Hematopoietic multipotent progenitor cell treated with erythropoietin and hydrocortisone succinate and interleukin-3 and kit ligand, for 17 days (in vitro differentiated cells): Measurements from ENCODE around the gene RALA.
A peak's percentile ranks its signal among the peaks of the same experiment; 100 is the strongest.

Experiments
- DNase-seq: peaks from one replicate; pipeline ENCODE4 v3.0.0-alpha.2; 2015; ENCODE audit warnings: low spot score

RALA gene

DNA sequence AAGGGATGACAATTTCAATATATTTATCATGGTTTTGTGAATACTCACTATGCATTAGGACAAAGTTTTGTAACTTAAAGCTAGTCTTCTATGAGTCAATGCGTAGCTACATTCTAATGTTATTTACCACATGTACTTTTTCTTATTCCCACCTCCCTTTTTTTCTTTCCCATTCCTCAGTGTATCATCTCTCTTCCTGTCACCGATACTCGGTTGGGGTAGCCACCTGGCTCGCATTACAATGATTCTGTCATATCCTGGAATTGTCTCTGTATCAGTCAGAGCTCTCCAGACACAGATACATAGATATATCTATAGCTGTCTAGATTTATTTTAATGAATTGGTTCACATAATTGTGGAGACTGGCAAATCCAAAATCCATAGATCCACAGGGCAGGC is 9.8 kb upstream of the RALA start:
- no peak for DNase-seq

DNA sequence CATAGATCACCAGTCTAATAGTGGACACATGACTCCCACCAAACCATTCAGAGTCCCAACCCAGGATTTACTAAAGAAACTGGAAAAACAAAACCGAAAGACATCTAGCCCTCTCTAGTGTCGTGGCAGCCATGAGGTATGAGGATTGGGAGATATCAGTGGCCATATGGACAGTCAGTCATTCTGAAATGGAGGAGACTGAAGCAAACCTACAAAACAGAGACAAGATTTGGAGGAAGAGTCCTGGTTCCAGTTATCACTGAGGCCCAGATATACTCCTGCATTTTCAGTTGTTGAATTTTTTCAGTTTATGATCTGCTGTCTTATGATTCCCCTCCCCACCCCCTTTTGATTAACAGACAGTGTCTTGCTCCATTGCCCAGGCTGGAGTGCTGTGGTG is 9.1 kb upstream of the RALA start:
- DNase-seq = no peak

DNA sequence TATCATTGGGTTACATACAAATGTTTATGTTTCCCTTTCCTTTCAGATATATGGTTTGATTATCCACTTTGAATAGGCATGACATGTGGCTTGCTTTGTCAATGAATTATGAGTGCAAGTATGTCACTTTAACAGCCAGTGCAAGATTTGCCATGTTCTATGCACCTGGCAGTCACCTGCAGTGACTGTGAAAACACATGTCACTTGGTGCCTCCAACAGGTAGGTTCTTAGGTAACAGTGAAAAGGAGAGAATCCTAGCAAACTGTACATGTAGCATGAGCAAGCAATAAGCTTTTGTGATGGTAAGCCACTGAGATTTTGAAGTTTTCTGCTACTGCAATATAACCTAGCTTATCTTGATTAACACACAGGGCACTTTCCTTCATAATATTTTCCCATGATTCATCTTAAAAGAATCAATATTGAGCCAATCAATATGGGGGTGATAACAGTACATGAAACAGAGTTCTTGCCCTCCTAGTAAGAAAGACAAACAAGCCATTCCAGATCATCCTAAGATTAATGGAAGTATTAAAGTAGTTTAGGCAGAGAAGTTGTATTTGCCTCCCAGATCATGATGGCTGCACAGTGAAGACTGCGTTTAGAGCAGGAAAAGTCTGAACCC is 7.9 kb upstream of the RALA start:
- no peak for DNase-seq

DNA sequence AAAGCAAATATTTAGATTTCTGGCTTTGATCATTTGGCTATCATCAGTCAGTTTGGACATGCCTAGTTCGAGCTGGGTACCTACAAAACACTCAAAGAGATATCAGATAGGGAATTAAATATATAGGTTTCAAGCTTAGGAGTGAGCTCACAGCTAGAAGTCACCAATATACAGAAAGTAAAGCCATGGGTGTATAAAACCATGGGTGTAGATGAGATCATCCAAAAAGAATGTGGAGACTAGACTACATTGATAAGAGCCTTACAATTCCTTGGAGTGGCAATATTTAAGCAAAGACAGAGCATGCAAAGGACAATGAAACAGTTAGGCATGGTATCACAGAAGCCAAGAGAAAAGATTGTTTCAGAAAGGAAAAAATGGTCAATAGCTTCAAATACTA is 7.2 kb upstream of the RALA start:
- no peak for DNase-seq

DNA sequence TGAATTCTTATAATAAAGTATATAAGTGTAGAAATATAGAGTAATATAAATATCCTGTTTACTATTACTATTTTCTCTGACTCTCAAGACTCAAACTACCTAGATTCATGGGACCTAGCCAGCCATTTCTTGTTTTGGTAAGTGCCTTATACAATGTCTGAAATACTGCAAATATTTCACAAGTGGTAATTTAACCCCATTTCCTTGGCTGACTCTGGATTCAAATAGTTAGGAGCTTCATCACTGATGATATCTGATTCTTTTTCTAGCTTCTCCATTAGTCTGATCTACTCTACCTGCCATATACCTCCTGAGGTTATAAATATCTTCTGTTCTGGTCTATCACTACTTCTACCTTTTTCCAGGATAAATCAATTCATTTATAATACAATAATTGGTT is 6.4 kb upstream of the RALA start:
- DNase-seq = no peak

DNA sequence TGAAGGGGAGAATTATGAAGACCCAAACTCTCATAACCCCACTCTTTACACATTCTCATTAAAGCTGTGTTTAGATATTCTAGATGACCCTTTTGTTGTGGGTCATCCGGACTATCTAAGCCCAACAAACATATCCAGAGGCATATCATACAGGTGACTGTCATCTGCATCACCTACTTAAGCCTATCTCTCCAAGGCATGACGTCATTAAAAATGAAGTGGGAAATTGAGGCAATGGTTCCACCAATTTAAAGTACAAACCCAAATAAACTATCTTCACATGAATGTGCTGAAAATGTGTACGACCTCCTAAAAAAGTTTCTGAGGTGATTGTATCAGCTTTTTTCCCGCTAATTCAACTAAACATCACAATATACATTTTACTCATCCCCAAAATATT is 4.5 kb upstream of the RALA start:
- no peak for DNase-seq

DNA sequence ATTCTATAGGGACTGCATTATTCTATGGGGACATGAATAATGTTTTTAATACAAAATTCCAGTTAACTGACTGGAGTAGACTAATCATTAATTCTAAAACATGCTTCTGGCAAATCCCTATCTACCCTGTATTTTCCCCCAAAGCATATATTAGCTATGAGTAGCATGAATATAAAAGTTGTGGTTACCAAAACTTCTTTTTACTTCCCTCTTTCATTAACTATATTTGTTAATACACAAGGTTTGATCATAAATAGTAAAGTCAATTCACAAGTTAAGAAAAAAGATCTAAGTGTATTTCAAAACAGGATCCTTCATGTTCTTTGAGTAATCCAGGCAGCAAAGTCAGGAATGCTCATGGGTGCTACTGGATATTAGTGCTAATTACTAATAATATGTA is 2.9 kb upstream of the RALA start:
- DNase-seq = no peak

DNA sequence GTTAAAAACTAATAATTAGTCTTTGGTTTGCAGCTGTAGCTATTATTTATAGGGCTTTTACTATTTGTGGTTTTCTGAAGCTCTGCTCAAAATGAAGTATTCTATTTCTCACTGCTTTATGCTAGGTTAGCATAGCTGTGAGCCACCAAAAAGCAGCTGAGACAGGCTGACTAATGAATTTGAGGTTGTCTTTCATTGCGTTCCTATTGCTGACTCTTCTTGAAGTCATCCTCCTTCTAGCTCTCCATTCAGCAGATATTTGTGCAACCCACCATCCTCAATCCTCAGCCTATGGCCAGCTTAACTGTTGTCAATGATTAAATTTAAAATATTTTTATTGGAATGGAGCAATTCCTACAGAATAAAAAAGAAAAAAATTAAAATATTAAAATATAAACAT is 2.1 kb upstream of the RALA start:
- no peak for DNase-seq

DNA sequence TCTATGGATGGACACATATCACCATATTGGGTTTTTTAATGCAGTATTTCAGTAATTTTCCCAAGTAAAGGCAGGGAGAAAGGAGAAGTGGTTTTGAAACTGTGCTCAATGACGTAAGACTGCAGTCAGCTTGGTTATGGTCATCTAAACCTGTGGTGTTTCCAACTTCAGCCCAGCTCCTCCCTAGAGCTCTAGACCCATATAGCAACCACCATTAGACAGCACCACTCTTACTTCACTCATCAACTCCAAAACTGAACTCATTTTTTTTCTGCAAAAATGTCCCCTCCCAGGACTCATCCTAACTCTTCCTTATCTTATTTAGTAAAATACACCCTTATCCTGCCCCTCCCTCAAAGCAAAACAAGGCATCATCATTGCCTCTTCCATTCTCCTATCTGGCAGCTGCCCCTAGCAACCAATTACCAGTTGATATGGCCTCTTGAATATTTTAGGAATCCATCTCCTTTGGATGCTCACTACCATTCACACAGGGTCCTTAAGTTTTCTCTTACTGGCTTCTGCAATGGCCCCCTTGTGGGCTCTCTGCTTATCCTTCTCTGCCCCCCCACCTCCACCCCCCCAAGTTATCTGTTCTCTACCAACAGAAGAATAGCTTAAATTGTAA is 1.5 kb upstream of the RALA start:
- no peak for DNase-seq

DNA sequence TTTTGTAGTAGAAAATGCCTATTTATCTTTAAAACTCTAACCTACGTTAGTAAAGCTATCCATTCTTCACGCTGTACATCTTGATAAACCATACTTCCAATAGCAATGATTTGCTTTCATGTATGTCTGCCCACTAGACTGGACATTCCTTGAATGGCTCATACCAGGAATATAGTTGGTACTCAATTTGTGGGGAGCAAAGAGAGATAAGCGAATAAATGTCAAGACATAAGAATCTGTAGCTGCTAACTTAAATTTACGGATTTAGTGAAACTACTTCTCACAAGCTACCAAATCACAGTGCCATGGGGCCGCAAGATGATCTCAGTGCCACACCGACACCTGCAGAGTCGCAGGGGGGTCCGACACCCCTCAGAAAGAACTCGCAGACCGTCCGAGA is 763 bp upstream of the RALA start:
- no peak for DNase-seq

DNA sequence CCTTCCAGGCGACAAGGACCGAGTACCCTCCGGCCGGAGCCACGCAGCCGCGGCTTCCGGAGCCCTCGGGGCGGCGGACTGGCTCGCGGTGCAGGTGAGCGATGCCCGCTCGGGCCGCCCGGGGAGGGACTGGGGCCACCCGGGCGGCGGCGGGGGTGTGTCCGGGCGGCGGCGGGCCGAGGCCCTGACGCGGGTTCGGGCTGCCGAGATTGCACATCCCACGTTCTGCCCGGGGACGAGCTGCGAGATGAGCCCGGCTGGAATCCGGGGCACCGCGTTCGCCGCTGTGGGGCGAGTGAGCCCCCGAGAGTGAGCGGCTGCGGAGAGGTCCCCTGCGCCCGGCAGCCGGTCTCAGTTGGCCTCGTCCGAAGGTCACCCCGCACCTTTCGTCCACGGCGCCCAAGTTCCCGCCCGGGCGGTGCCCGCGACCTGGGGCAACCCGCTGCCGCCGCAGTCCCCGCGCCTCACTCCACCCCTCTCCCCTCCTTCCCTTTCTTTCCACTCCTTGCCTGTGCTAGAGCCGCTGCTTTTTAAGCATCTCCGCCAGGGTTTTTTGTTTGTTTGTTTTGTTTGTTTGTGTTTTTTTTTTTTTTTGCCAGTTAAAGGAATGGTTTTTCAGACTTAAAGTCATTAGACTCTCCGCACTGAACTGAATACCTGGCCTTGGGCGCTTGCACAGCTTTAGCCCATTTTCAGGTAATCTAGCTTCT is 515 bp downstream of the RALA start:
- no peak for DNase-seq

DNA sequence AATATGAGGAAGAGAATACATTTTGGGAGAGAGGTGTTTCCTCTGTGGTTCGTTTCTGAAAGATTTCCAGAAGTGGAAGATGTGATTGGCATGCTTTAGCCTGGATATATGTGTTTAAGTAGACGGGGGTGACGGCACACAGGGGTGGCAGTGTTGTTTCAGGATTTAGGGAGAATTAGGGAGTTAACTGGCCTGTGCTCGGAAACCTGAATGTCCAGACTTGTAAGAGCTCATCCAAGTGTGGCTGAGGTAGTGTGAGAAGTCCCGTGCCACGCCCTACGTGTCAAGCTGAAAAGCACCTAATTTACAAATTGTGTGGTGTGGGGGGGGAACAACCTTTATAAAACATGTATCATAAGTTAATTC is 1.1 kb downstream of the RALA start:
- DNase-seq = peak; percentile 11

DNA sequence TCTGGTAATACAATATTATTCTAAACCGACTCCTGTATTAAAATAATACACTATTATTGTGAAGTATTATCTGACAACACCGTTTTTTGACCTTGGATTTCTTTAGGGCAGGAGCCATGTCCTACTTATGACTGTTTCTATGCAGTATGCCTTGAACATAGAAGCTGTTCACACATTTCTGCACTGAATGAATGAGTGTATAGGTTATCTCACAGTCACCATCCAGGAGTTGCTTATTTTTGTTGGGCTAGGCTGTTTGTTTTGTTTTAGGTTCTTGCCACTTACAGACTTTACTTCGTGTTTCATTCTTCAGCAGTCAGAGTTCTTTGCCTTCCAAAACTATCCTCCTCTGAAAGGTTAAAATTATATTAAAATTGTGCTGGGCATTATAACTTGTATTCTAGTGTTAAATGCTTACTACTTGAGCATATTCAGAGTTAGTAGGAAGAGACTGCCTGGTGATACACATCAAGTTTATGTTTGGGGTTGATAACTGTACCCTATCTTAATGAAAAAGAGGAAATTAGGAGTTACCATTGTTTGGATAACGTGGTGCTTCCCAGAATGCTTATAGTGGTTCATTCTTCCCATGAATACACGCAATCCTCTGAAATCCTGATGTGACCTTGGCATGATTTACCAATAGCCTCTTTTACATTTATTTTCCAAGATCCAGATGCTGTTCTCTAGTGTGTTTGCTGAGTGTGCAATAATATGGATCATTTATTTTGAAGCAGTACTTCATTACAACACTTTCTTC is 1.7 kb downstream of the RALA start:
- DNase-seq = no peak

DNA sequence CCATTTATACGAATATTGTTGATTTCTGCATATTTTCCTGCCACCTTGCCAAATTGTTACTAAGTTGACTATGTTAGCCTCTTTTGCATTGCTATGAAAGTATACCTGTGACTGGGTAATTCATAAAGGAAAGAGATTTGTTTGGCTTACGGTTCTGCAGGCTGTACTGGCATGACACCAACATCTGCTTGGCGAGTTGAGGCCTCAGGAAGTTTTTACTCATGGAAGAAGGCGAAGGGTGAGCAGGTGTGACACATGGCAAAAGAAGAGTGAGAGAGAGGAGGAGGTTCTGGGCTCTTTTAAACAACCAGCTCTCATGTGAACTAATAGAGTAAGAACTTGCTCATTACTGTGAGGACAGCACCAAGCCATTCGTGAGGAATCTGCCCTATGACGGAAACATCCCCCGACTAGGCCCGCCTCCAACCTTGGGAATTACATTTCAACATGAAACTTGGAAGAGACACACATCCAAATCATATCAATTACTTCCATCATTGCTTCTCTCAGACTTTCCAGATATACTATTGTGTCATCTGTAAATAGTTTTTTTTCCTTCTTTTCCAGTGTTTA is 8.4 kb downstream of the RALA start:
- DNase-seq = no peak

DNA sequence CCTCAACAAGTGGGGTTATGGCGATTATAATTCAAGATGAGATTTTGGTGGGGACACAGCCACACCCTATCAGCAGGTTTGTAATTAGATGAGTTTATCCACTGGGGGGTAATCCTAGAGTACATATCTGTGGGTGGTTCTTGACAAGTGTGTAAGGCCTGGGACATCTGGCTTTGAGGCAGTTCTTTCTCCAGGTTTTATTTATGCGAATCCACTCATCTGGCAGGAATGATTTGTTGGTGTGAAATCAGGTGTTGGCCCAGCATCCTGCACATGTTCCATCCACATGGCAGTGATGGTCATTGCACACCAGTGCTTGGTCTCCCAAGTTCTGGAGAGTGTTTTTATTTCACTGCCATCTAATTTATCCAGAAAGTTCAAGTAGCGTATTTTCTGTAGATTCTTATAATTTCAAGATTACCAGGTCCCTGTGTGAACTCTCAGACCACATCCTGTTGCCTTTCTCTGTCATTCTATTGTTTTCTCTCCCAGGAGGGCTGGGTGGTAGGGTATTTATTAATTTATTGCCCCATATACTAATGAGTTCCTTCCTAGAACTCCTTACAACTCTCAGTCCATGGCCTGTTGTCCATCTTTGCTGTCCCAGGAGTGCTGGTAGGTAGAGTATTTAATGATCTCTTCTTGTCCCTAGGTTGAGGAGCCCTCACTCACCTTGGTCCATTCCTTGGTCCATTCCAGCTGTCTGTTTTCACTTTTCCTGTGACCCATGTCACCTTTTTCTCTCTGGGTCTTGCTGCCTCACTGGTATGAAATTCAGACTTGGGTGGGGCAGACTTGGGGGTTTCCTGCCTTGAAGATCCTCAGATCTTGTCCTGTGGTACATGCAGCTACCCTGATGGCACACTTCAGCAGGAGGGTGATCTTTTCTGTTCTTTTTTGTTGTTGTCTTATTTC is 10.4 kb downstream of the RALA start:
- DNase-seq = no peak

DNA sequence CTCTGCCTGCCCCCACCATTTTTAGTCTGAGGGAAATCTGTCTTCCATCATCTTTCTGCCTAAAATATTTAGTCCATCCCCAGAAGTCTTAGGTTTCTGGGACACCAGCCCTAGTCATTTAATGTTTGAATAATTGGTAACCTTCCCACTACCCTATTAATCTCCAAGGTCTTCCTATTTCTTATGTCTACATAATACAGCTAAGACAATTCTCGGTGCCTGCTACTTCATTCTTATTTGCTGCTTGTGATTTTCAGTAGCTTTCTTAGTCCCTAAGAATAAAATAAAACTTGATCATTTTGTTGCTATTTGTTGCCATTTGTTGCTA is 11.1 kb downstream of the RALA start:
- DNase-seq = no peak

DNA sequence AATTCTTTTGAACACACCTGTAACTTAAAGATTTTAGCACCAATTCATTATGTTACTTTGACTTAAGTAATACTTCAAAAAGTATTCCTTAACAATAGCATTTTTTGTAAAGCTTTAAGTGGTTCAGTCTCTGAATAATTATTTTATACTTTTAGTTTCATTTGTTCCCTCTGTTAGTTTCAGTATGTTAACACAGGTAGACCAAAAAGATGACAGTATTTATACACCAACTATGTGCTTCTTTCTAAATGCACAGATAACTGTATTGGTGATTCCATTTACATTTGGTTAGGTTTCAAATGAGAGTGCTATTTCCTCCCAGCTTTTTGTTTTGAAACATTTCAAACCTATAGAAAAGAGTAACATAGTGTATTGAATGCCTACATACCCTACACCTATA is 14.0 kb downstream of the RALA start:
- DNase-seq = no peak

DNA sequence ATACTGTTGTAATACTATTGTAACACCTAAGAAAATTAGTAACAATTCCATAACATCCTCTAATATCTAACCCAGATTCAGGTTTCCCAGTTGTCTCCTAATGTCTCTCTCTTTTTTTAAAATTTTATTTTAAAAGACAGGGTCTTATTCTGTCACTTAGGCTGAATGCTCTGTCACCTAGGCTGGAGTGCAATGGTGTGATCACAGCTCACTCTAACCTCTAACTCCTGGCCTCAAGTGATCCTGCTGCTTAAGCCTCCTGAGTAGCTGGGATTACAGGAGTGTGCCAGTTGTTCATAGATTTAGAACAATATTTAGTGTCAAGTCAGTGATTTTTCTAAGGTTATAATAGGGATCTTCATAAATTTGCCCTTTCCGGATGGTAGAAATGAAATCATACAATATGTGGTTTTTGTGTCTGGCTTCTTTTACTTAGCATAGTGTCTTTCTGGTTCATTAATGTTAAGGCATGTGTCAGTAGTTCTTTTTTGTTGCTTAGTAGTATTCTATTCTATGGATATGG is 14.7 kb downstream of the RALA start:
- no peak for DNase-seq

DNA sequence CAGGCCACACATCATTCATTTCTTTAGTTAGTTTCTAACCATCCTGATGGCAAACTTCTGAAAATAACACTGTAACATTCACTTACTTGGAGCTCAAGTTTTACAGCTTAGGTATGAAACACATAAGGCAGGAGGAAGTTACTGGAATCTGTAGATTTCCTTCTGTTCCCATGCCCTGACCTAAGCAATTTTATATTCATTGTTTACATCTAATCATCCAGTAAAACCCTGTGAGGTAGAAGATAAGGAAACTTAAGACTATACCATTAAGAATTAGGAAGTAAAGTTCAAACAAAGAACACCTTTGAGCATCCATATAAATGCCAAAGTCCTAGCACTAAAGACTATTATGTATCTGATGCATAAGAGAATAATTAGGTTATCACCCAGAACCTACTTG is 19.5 kb downstream of the RALA start:
- DNase-seq = no peak

DNA sequence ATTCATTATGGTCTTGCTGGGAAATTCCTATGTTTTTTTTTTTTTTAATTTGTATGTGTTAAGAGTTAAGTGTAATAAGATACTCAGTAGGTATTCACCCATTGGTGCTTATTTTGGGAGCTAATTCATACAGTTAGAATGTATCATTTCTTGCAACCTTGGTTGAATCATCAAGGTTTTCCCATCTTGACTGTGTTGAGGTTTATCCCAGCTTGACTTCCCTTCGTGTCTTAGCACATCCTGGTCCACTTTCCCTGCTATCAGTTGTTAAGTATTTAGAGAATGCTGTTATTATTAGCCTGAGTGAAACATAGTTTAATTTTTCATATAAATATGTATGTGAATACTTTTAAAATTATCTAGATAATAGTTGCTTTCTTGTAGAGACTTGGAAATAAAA is 20.8 kb downstream of the RALA start:
- no peak for DNase-seq
